Measurements from ENCODE around the gene WDR33.

DNA sequence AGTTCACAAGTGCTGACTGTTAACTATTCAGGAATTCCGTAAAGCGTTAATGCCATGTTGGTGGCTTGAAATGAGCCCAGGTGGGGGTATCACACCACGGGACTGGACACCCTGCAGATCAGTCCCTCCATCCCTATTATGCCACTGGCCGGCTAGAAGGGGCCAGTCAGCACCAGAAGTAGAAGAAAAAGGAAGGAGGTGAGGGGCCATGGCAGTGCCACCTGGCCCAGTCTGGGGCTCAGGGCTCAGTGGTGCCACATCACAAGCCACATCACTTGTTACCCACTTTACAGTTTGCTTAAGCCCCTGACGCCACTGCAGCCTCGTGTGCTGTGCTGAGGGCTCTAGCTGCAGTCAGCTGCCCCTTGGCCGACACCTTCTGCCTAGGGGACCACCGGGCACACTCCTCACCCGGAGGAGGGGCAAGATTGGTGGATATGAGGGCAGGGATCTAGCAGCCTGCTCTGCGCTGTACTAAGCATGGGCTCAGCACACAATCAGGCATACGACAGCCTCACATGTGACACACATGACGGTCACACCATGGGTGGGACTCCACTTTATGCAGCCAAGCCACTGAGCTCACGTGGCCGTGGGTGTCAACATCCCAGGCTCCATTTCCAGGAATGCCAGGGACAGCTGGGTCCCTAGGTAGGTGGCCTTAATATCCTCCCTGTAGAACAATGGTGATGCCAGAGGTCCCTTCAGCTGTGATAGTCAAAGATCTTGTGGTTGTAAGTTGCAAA, 139.2 kb downstream of the WDR33 start:
- no peak for TF ChIP-seq POLR2A (IDR thresholded peaks at IDR 0.05)
- no peak for TF ChIP-seq CTCF (IDR thresholded peaks at IDR 0.05)
